IPS-NIHi7 (cell line): Measurements from ENCODE around the gene RUVBL2.
A peak's percentile ranks its signal among the peaks of the same experiment; 100 is the strongest.

ENCODE experiments used
- DNase-seq: peaks from one replicate; pipeline ENCODE4 v3.0.0; 2012; ENCODE audit warnings: mixed read lengths; ENCODE audit errors: extremely low spot score

Gene RUVBL2

GRCh38 chr19:48993175-48994034, at the start of gene RUVBL2, which contains the start of gene GYS1:
Gene RUVBL2, plus strand, starts transcription at chr19:48993887. Its CDS starts 25 bp downstream, at chr19:48993912.
Gene GYS1, minus strand, starts transcription at chr19:48993309. Its CDS starts 197 bp downstream, at chr19:48993112.
- peak; percentile 99 for DNase-seq

- no peak for DNase-seq
Measured at GRCh38 chr19:48945415-48945814, 48.3 kb upstream of the RUVBL2 start.

GRCh38 chr19:48945817-48946216, 47.9 kb upstream of the RUVBL2 start:
- no peak for DNase-seq

- no peak for DNase-seq
Measured at GRCh38 chr19:48946463-48947257, 47.0 kb upstream of the RUVBL2 start.

GRCh38 chr19:48947258-48947542, 46.5 kb upstream of the RUVBL2 start:
- no peak for DNase-seq

- DNase-seq = no peak
Measured at GRCh38 chr19:48950159-48950558, 43.5 kb upstream of the RUVBL2 start.

GRCh38 chr19:48950830-48951519, 42.7 kb upstream of the RUVBL2 start:
- no peak for DNase-seq

GRCh38 chr19:48953141-48953540, 40.5 kb upstream of the RUVBL2 start:
- DNase-seq = no peak

- no peak for DNase-seq
Measured at GRCh38 chr19:48953990-48954594, 39.6 kb upstream of the RUVBL2 start.

- peak; percentile 98 for DNase-seq
Measured at GRCh38 chr19:48954595-48955307, 38.9 kb upstream of the RUVBL2 start, which contains the start of gene BAX. Gene BAX, plus strand, starts transcription at chr19:48954875. Its CDS starts 54 bp downstream, at chr19:48954929.

GRCh38 chr19:48955308-48955958, 38.3 kb upstream of the RUVBL2 start:
- no peak for DNase-seq

- DNase-seq = no peak
Measured at GRCh38 chr19:48958006-48958405, 35.7 kb upstream of the RUVBL2 start.

- no peak for DNase-seq
Measured at GRCh38 chr19:48959341-48960239, 34.1 kb upstream of the RUVBL2 start.

GRCh38 chr19:48961051-48961649, 32.5 kb upstream of the RUVBL2 start:
- no peak for DNase-seq

GRCh38 chr19:48961673-48962028, 32.0 kb upstream of the RUVBL2 start:
- DNase-seq = no peak

GRCh38 chr19:48962029-48962848, 31.4 kb upstream of the RUVBL2 start:
- DNase-seq = no peak

GRCh38 chr19:48962849-48963165, 30.9 kb upstream of the RUVBL2 start:
- no peak for DNase-seq
